Measurements from ENCODE around the gene OR2T4.

DNA sequence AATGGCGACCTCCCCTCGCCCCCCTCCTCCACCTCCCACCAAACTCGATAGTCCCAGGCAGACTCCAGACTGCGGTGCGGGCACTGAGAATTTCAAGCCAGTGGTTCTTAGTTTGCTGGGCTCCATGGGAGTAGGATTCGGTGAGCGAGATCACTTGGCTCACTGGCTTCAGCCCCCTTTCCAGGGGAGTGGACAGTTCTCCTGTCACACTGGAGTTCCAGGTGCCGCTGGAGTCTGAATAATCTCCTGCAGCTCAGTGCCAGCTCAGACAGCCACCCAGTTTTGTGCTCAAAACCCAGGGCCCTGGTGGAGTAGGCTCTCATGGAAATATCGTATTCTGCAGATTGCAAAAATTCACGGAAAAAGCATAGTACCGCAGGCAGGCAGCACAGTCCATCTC is 44.7 kb upstream of the OR2T4 start:
- no peak for TF ChIP-seq EZH2 (IDR thresholded peaks at IDR 0.05; ENCODE audit: low read depth)
- TF ChIP-seq, protein P1, sequence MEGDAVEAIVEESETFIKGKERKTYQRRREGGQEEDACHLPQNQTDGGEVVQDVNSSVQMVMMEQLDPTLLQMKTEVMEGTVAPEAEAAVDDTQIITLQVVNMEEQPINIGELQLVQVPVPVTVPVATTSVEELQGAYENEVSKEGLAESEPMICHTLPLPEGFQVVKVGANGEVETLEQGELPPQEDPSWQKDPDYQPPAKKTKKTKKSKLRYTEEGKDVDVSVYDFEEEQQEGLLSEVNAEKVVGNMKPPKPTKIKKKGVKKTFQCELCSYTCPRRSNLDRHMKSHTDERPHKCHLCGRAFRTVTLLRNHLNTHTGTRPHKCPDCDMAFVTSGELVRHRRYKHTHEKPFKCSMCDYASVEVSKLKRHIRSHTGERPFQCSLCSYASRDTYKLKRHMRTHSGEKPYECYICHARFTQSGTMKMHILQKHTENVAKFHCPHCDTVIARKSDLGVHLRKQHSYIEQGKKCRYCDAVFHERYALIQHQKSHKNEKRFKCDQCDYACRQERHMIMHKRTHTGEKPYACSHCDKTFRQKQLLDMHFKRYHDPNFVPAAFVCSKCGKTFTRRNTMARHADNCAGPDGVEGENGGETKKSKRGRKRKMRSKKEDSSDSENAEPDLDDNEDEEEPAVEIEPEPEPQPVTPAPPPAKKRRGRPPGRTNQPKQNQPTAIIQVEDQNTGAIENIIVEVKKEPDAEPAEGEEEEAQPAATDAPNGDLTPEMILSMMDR (conservative IDR thresholded peaks at IDR 0.05) = no peak

Measured in PC-9 (cell line).